Astrocyte (in vitro differentiated cells and primary cell): Measurements from ENCODE around the gene HOXA4. TPM values are rescaled to one million over a fixed set of nuclear protein-coding genes. Genes with fewer than 3 reads are reported as not detected.

Experiments
- DNase-seq: peaks from one replicate; pipeline ENCODE4 v3.0.0-alpha.2; 2010; ENCODE audit warnings: low read depth
- FAIRE-seq: peaks from 2 replicates; lab custom pipeline; 2011; peaks lifted over from hg19 to GRCh38; lab: Jason Lieb, UNC
- H2AFZ ChIP-seq: 2 replicates; pipeline ENCODE4 v1.6.0; 2012; ENCODE audit warnings: low read depth, low read length, inconsistent platforms
- H3K27ac ChIP-seq: 2 replicates; pipeline ENCODE4 v1.5.1; 2011; ENCODE audit warnings: low read depth, low read length, inconsistent platforms
- H3K27me3 ChIP-seq: 2 replicates; pipeline ENCODE4 v1.6.0; 2011; ENCODE audit warnings: low read length, inconsistent platforms; ENCODE audit not compliant: insufficient read depth
- H3K36me3 ChIP-seq: 2 replicates; pipeline ENCODE4 v1.5.1; 2011; ENCODE audit warnings: low read length, inconsistent platforms; ENCODE audit not compliant: insufficient read depth
- H3K4me1 ChIP-seq: 2 replicates; pipeline ENCODE4 v1.5.1; 2011; ENCODE audit warnings: low read length, inconsistent platforms; ENCODE audit not compliant: insufficient read depth
- H3K4me2 ChIP-seq: 2 replicates; pipeline ENCODE4 v1.6.0; 2012; ENCODE audit warnings: low read length, inconsistent platforms
- H3K4me3 ChIP-seq: 2 replicates; pipeline ENCODE4 v1.5.1; 2011; ENCODE audit warnings: low read depth, mild to moderate bottlenecking, low read length, inconsistent platforms; ENCODE audit not compliant: insufficient read depth
- H3K79me2 ChIP-seq: 2 replicates; pipeline ENCODE4 v1.6.0; 2012; ENCODE audit warnings: mild to moderate bottlenecking, low read length, inconsistent platforms; ENCODE audit not compliant: insufficient read depth
- H3K9ac ChIP-seq: 2 replicates; pipeline ENCODE4 v1.6.0; 2012; ENCODE audit warnings: mild to moderate bottlenecking, low read length, inconsistent platforms
- H3K9me3 ChIP-seq: 2 replicates; pipeline ENCODE4 v1.5.1; 2012; ENCODE audit warnings: low read depth, mild to moderate bottlenecking, low read length, inconsistent platforms; ENCODE audit not compliant: insufficient read depth
- H4K20me1 ChIP-seq: 2 replicates; pipeline ENCODE4 v1.6.0; 2012; ENCODE audit warnings: low read length, inconsistent platforms; ENCODE audit not compliant: insufficient read depth
- H3K27ac Mint-ChIP-seq: one replicate; pipeline ENCODE4 v1.8.0; 2021; ENCODE audit warnings: mild to moderate bottlenecking, mixed read lengths; ENCODE audit not compliant: unreplicated experiment
- H3K27me3 Mint-ChIP-seq: one replicate; pipeline ENCODE4 v1.8.0; 2021; ENCODE audit warnings: low read depth, mixed read lengths; ENCODE audit not compliant: unreplicated experiment
- H3K36me3 Mint-ChIP-seq: one replicate; pipeline ENCODE4 v1.8.0; 2021; ENCODE audit warnings: low read depth, mixed read lengths; ENCODE audit not compliant: unreplicated experiment
- H3K4me1 Mint-ChIP-seq: one replicate; pipeline ENCODE4 v1.8.0; 2021; ENCODE audit warnings: low read depth, mixed read lengths; ENCODE audit not compliant: unreplicated experiment
- H3K4me3 Mint-ChIP-seq: one replicate; pipeline ENCODE4 v1.8.0; 2021; ENCODE audit warnings: mild to moderate bottlenecking, moderate library complexity, mixed read lengths; ENCODE audit not compliant: unreplicated experiment
- H3K9me3 Mint-ChIP-seq: one replicate; pipeline ENCODE4 v1.8.0; 2021; ENCODE audit warnings: mild to moderate bottlenecking, mixed read lengths; ENCODE audit not compliant: unreplicated experiment
- CTCF ChIP-seq: IDR thresholded peaks from 2 replicates; pipeline ENCODE4 v1.5.1; 2011; ENCODE audit warnings: low read depth, mild to moderate bottlenecking, inconsistent platforms, low read length, moderate library complexity; ENCODE audit not compliant: insufficient read depth
- EZH2 ChIP-seq: IDR thresholded peaks from 2 replicates; pipeline ENCODE4 v1.6.1; 2012; ENCODE audit warnings: mild to moderate bottlenecking, low read length, inconsistent platforms; ENCODE audit not compliant: insufficient read depth
- total RNA-seq: library from RNA; stranded (reverse); gene quantifications from 2 replicates; pipeline ENCODE4 v1.2.1, GENCODE V29; 2021

HOXA4 gene
- total RNA-seq, 1 donor from 2014 or later, result not detected

GRCh38 chr7:27093184-27093895 lies 37.2 kb downstream of the HOXA4 start:
- H3K27ac Mint-ChIP-seq, result no peak overlapping the region
- no peak overlapping the region for H3K4me2 ChIP-seq
- H3K79me2 ChIP-seq, result peaks cover 21% of the 10 kb centered on the region
- TF ChIP-seq EZH2 (no peak), CTCF (no peak)
- DNase-seq (no peak), FAIRE-seq (no peak)
- peaks cover 8% of the 10 kb centered on the region for H4K20me1 ChIP-seq
- peaks cover 79% of the 10 kb centered on the region for H3K27me3 ChIP-seq
- no peak overlapping the region for H3K4me3 Mint-ChIP-seq
- H3K36me3 Mint-ChIP-seq, result no peaks in the 10 kb centered on the region
- no peak overlapping the region for H3K27ac ChIP-seq
- no peaks in the 10 kb centered on the region for H3K36me3 ChIP-seq
- no peak overlapping the region for H3K4me3 ChIP-seq
- H3K9ac ChIP-seq, result no peak overlapping the region
- peaks cover 92% of the 10 kb centered on the region for H3K27me3 Mint-ChIP-seq
- no peaks in the 10 kb centered on the region for H3K4me1 ChIP-seq
- H3K4me1 Mint-ChIP-seq, result peaks cover 2% of the 10 kb centered on the region
- H2AFZ ChIP-seq, result no peak overlapping the region
- peaks cover 28% of the 10 kb centered on the region for H3K9me3 Mint-ChIP-seq
- H3K9me3 ChIP-seq, result no peaks in the 10 kb centered on the region

GRCh38 chr7:27092819-27093110 lies 37.8 kb downstream of the HOXA4 start:
- H3K27me3 Mint-ChIP-seq, result peaks cover 91% of the 10 kb centered on the region
- TF ChIP-seq CTCF (no peak), EZH2 (no peak)
- H3K4me3 Mint-ChIP-seq, result no peak overlapping the region
- no peaks in the 10 kb centered on the region for H3K36me3 Mint-ChIP-seq
- Histone ChIP-seq H3K4me2 (no peak overlapping the region), H3K36me3 (no peaks in the 10 kb centered on the region), H3K9ac (no peak overlapping the region), H3K79me2 (peaks cover 15% of the 10 kb centered on the region), H3K27me3 (peaks cover 80% of the 10 kb centered on the region), H3K27ac (no peak overlapping the region), H3K9me3 (no peaks in the 10 kb centered on the region), H3K4me3 (no peak overlapping the region), H3K4me1 (no peaks in the 10 kb centered on the region), H2AFZ (no peak overlapping the region), H4K20me1 (peaks cover 6% of the 10 kb centered on the region)
- no peak for FAIRE-seq
- H3K4me1 Mint-ChIP-seq, result peaks cover 2% of the 10 kb centered on the region
- DNase-seq, result no peak
- peaks cover 28% of the 10 kb centered on the region for H3K9me3 Mint-ChIP-seq
- H3K27ac Mint-ChIP-seq, result no peak overlapping the region
